NCI-H1436 (cell line): ENCODE data around the gene AVPI1.
"Not testable (repeated sequence)": the region's sequence is repeated elsewhere in the genome, so short reads cannot be mapped to it uniquely, and the experiment has no call there.

Source experiments
- DNase-seq: peaks from one replicate; lab custom pipeline; 2025; lab: John Stamatoyannopoulos, UW

AVPI1 gene

GRCh38 chr10:97711640-97712572 is 24.9 kb upstream of the AVPI1 start:
- DNase-seq = no peak

- DNase-seq = peak; percentile 10
These were observed 22.2 kb upstream of the AVPI1 start for GRCh38 chr10:97708976-97709946.

GRCh38 chr10:97708167-97708566 is 21.1 kb upstream of the AVPI1 start:
- DNase-seq = no peak

GRCh38 chr10:97707134-97707861 is 20.3 kb upstream of the AVPI1 start:
- DNase-seq = no peak

GRCh38 chr10:97705006-97705670 is 18.1 kb upstream of the AVPI1 start:
- DNase-seq = no peak

DNA sequence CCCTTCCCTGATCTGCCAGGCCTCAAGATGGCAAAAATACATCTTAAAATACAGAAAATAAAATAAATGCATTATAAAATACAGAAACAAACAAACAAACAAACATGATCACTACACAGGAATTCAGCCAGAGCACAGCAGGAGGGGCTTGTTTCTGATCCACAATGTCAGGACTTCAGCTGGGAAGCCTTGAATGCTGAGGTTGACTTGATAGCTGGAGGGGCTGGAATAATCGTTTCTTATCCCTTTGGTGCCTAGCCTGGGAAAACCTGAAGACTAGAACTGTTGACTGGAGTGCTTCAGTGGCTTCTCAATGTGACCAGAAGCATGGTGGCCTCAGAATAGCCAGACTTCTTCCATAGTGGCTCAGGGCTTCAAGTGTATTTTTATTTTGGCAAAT is 17.3 kb upstream of the AVPI1 start:
- DNase-seq = no peak

GRCh38 chr10:97703398-97704067 is 16.5 kb upstream of the AVPI1 start:
- DNase-seq = no peak

DNA sequence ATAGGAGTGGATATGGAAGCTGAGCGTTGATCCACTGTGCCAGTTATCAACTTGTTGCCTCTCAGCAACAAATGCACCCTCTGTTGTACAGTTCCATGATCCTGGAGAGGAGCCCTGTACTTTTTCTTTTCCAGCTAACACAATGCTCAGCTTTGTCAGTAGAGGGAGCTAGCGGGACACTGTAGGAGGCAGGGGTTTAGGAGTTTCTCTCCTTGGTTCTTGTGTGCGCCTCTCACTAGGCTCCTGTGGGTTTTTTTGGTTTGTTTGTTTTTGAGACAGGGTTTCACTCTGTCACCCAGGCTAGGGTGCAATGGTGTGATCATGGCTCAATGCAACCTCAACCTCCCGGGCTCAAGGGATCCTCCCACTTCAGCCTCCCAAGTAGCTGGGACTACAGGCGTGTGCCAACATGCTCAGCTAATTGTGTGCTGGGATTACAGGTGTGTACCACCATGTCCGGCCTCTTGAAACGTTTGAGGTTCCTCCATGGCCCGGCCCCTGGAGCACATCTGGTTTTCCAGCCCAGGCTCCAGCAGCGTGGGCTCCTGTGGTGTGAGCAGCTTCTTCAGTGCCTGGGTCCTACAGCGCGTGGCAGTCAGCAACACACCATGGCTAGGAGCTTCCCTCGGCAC is 14.5 kb upstream of the AVPI1 start:
- DNase-seq = peak; percentile 73

DNA sequence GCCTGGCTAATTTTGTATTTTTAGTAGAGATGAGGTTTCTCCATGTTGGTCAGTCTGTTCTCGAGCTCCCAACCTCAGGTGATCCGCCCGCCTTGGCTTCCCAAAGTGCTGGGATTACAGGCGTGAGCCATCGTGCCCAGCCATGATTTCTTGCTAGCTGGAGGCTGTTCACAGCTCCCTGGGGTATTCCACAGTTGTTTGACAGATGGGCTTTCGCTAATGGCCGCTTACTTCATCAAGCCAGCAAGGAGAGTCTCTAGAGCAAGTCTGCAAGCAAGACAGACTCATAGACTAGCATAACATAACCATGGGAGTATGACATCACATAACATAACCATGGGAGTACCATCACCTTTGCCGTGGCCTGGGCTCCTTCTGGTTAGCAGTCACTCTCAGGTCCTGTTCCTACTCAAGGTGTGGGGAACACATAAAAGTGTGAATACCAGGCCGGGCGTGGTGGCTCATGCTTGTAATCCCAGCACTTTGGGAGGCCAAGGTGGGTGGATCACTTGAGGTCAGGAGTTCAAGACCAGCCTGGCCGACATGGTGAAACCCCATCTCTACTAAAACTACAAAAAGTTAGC is 11.1 kb upstream of the AVPI1 start:
- not testable (repeated sequence) for DNase-seq

DNA sequence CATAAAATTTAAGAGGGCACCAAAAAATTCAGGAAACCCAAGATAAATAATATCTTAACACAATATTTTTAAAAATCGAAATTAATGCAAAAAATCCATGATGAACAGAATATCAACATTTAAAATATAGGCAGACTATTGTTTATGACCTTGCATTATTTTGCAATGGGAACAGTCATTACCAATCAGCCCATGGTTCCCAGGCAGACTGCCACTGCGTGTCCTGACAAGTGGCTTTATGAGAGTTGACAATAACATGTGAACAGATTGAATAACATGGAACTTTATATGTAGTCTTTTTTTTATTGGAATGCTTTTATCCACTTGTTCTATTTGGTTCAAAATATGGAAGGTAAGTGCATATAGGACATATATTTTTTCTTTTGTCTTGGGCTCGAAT is 3.1 kb upstream of the AVPI1 start:
- DNase-seq = no peak

- DNase-seq = no peak
These were observed 2.5 kb upstream of the AVPI1 start for GRCh38 chr10:97689559-97690020.

GRCh38 chr10:97687785-97688781 is 1.0 kb upstream of the AVPI1 start:
- no peak for DNase-seq

DNA sequence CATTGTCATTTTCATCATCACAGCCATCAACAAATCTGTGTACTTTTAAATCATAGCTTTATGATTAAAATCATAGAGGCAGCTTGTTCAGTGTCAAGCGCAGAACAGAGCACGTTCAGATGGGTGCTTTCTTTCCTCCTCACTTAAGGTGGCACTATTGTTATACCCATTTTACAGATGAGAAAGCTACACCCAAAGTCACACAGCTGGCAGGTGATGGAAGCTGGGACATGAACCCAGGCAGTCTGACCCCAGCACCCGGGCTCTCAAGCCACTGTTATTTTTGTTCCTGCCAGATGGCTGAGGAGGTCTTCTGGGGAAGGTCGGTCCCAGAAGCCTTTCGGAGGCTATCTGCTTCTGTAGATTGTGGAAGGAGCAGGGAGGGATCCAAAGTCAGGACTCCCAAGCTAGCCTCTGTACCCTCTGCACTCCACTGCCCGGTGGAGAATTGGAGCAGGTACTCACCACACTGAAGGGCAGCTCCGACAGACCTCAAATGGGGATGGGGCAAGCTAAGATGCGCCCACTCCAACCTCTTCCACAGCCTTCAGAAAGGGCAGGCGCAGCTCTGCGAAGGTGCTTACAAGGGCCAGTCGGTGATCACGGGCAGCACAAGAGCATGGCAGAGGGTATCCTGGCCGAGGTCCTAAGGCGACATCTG is 610 bp downstream of the AVPI1 start:
- no peak for DNase-seq

DNA sequence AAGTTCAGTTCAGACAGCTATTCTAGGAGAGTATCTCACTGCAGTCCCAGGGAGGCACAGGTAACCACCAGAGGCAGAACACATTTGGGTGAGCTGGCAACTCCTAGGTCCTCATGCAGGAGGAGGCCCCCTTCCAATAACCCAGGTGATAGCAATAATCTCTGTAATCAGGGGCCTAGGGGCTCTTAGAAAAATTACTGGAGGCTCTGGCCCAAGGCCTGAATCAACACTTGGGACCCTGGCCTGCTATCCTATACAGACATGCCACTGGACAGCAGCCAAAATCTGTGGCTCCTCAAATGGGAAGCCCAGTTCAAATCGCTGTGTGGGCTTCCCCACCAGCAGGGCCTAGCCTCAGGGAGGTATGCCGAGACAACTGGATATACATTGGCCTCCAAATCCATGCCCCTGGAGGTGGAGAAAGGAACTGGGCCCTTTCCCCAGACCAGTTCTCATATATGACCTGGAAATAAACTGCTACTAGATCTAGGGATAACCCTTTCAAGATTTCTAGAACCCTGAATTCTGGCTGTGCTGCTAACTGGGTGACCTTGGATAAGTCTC is 1.6 kb downstream of the AVPI1 start:
- no peak for DNase-seq

- DNase-seq = no peak
These were observed 2.1 kb downstream of the AVPI1 start for GRCh38 chr10:97684866-97685394.

DNA sequence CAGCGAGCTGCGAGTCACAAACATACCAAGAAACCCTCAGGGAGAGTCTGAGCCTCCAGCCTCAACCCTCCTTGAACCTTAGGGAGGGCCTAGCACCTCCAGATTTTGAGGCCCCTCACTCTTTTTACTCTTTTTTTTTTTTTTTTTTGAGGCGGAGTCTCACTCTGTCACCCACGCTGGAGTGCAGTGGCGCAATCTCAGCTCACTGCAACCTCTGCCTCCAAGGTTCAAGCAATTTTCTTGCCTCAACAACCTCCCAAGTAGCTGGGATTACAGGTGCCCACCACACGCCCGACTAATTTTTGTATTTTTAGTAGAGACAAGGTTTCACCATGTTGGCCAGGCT is 2.7 kb downstream of the AVPI1 start:
- DNase-seq = not testable (repeated sequence)

DNA sequence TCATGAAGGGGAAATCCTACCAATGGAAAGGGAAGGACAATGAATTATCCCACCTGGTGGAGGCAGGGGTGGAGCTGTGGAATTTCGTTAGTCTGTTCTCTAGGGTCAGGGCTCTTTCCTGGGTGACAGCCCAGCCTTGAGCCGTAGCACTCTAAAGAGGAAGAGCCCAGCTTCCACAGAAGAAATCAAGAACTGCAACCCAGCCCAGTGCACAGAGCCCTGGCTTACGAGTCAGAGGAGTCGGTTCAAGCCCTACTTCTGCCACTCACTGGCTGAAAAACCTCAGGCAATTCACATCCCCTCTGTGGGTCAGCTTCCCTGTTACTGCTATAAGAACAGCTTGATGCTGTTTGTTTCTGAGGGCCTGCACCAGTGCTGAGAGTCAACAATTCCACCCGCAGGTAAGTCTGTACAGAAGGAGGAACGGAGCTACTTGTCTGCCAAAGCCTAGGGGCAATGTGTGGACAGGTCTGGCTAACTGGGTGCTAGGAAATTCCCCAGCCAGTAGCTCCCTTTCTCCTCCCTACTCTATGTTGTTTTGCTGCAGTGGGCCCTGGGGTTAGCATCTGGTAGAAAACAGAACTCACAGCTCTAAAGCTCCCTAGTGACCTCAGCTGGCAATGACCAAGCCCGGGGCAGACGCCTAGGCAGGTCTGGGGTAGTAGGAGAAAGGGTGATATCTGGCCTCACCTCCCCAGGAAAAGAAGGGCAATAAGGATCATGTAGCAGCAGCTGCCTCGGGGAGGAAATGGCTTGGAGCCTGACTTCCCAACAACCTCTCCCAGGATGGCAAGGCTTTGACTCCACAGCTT is 3.3 kb downstream of the AVPI1 start:
- DNase-seq = no peak
